ENCODE data around the gene JAK2. TPM values are rescaled to one million over a fixed set of nuclear protein-coding genes. Genes with fewer than 3 reads are reported as not detected.

Gene JAK2
- total RNA-seq, 1 experiment from 2014 or later = 2.8 TPM

- no peaks in the 10 kb centered on the region for H3K36me3 ChIP-seq (replicated peaks; ENCODE audit: control insufficient read depth, insufficient read depth, low read length)
- no peak for DNase-seq
Observed at GRCh38 chr9:4965174-4965821, 19.8 kb upstream of the JAK2 start.

DNA sequence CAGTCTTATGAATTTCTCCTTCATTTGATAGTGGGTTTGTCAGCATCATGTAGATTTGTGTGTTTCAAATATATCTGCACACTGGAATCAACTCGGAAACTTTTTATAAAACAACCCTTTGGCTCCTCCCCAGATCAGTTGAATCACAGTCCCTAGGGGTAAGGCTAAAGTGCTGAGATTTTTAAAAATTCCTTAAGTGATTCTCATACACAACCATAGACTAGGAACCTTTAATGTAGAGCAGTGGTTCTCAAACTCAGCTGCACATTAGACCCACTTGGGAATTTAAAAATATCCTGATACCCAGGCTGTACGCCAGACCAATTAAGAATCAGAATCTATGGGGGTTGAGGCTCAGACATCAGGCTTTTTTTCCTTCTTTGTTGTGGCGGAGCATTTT is 17.5 kb upstream of the JAK2 start:
- Histone ChIP-seq H3K36me3 (replicated peaks; ENCODE audit: control insufficient read depth, insufficient read depth, low read length) (no peaks in the 10 kb centered on the region), H3K4me3 (ENCODE audit: insufficient read depth, low read depth, low read length) (no peak overlapping the region), H3K27me3 (ENCODE audit: control insufficient read depth, insufficient read depth, low read length) (no peaks in the 10 kb centered on the region)
- no peak for DNase-seq

More at GRCh38 chr9:4965174-4965821, 19.8 kb upstream of the JAK2 start:
- H3K27me3 ChIP-seq (ENCODE audit: control insufficient read depth, insufficient read depth, low read length) = no peaks in the 10 kb centered on the region
- no peak overlapping the region for H3K4me3 ChIP-seq (ENCODE audit: insufficient read depth, low read depth, low read length)

- Histone ChIP-seq H3K27me3 (ENCODE audit: control insufficient read depth, insufficient read depth, low read length) (no peaks in the 10 kb centered on the region), H3K4me3 (ENCODE audit: insufficient read depth, low read depth, low read length) (no peak overlapping the region), H3K36me3 (replicated peaks; ENCODE audit: control insufficient read depth, insufficient read depth, low read length) (no peaks in the 10 kb centered on the region)
- DNase-seq = no peak
Observed at GRCh38 chr9:4969130-4969529, 15.9 kb upstream of the JAK2 start.

DNA sequence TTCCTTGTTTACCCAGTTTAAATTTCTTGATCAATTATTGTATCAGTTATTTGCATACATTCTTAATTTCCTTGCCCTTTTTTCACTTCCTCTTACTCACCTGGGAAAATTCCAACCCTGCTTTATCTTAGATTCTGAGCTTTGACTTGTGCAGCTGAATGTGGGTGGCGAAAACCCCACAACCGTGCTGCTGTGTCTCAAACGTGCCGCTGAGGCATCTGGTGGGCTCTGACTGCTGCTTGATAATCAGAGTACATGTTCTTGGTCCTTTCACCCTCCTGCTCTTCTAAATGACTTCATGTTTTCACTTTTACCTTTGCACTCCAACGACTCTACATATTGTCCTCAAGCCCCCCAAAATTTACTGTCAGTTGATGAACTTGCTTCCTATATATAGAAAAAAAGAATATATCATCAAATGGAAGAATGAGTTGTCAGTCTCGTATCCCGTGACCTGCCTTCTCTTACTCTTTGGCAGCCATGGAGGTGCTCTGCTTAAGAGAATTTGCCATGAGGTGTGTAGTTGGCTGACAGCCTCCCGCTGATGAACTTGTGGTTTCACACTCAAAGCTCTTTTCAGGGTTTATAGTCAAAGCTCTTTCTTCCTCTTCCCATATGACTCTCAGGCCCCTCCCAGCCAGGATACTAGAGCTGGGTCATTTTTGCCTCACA is 14.0 kb upstream of the JAK2 start:
- Histone ChIP-seq H3K4me3 (ENCODE audit: insufficient read depth, low read depth, low read length) (no peak overlapping the region), H3K36me3 (replicated peaks; ENCODE audit: control insufficient read depth, insufficient read depth, low read length) (no peaks in the 10 kb centered on the region), H3K27me3 (ENCODE audit: control insufficient read depth, insufficient read depth, low read length) (no peaks in the 10 kb centered on the region)
- no peak for DNase-seq

- Histone ChIP-seq H3K4me3 (ENCODE audit: insufficient read depth, low read depth, low read length) (no peak overlapping the region), H3K36me3 (replicated peaks; ENCODE audit: control insufficient read depth, insufficient read depth, low read length) (no peaks in the 10 kb centered on the region), H3K27me3 (ENCODE audit: control insufficient read depth, insufficient read depth, low read length) (no peaks in the 10 kb centered on the region)
- DNase-seq = no peak
Observed at GRCh38 chr9:4973246-4973645, 11.8 kb upstream of the JAK2 start.

DNA sequence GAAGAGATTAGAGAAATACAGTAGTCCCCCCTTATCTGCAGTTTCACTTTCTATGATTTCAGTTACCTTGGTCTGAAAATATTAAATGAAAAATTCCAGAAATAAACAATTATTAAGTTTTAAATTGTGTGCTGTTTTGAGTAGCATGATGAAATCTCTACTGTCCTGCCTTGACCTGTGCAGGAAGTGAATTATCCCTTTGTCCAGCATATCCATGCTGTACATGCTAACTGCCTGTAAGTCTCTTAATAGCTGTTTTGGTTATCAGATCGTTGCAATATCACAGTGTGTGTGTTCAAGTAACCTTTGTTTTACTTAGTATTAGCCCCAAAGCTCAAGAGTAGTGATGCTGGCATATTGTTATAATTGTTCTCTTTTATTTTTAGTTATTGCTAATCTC is 11.2 kb upstream of the JAK2 start:
- Histone ChIP-seq H3K4me3 (ENCODE audit: insufficient read depth, low read depth, low read length) (no peak overlapping the region), H3K36me3 (replicated peaks; ENCODE audit: control insufficient read depth, insufficient read depth, low read length) (no peaks in the 10 kb centered on the region), H3K27me3 (ENCODE audit: control insufficient read depth, insufficient read depth, low read length) (no peaks in the 10 kb centered on the region)
- DNase-seq = no peak

DNA sequence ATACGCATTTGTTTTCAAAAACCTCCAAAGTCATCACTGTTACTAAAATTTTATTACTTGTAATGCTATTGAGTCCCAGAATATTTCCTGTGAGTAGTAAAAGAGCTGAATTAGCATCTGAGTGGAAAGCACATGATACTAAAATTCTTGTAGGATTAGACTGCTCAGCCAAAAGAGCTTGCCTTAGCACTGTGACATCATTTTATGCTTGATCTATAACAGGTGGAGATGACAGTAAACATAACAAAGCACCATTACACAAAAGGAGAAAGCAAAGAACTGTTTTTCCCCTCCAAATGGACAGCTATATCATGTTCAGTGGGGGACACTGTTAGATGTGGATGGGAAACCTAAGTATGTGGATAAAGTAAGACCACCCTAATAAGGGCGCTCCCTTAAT is 5.8 kb upstream of the JAK2 start:
- no peaks in the 10 kb centered on the region for H3K27me3 ChIP-seq (ENCODE audit: control insufficient read depth, insufficient read depth, low read length)
- H3K36me3 ChIP-seq (replicated peaks; ENCODE audit: control insufficient read depth, insufficient read depth, low read length) = no peaks in the 10 kb centered on the region
- DNase-seq = no peak
- H3K4me3 ChIP-seq (ENCODE audit: insufficient read depth, low read depth, low read length) = no peak overlapping the region

DNA sequence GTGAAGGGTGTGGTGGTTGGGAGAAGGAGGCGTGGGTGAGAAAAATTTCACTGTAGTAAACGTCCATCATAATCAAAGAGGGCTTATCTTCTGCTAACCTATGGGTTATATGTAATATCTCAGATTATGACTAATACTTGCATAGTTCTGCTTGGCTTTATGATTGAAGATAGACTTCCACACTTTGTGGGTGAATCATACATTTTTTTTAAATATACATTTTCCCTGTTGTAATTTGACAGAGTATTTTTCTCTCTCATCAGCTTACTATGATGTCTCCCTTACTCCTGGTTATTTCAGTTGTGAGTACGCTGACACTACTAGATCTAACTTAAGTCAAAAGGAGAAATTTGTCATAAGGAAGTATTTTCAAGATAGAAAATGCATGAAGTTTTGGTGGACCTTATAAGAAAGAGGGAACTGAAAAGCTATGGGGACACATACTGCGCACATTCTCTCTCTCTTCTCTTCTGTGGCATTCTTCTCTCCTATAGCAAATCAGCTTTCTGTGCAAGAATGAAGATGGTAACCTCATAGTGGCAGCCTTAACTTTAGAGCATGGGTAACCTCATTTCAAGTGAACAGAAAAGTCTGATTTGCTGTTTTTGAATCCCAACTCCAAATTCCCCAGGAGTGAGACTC is 4.9 kb upstream of the JAK2 start:
- no peak for DNase-seq
- Histone ChIP-seq H3K36me3 (replicated peaks; ENCODE audit: control insufficient read depth, insufficient read depth, low read length) (no peaks in the 10 kb centered on the region), H3K27me3 (ENCODE audit: control insufficient read depth, insufficient read depth, low read length) (no peaks in the 10 kb centered on the region), H3K4me3 (ENCODE audit: insufficient read depth, low read depth, low read length) (no peak overlapping the region)

DNA sequence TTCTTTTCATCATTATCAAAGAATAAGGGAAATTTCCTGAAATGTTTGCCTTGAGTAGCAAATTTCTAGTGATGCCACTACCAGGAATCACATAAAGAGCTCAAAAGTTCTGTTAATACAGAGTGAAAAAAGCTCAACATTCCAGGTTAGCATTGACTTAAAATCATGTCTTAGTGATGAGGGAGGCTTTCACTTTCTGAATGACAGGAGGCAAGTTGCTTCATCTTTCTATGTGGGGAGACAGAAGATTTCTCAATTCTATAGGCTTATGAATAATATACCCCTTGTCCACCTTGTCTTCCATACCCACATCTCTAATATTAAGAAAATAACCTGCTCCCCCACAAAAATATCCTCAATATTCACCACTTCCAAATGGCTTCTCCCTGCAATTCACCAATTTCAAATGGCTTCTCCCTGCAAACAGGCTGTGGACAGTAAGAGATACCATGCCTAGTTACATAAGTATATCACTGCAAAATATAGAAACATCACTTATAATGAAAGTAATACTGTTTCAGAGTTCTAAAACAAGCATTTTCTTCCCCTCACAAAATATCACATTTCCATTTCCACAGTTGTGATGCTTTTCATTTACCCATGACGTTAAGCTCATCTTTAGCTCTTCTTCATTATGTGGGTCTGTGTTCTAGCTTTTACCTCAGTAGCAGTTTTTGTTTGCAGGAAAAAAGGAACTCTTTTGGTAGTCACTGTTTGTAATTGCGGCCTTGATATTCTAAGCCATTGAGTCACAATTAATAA is 2.2 kb upstream of the JAK2 start:
- Histone ChIP-seq H3K36me3 (replicated peaks; ENCODE audit: control insufficient read depth, insufficient read depth, low read length) (no peaks in the 10 kb centered on the region), H3K4me3 (ENCODE audit: insufficient read depth, low read depth, low read length) (no peak overlapping the region), H3K27me3 (ENCODE audit: control insufficient read depth, insufficient read depth, low read length) (0 out of 2 replicates have a peak, but pooled peaks cover 1% of the 10 kb centered on the region)
- DNase-seq = no peak

GRCh38 chr9:4983601-4984165 is 1.4 kb upstream of the JAK2 start:
- Histone ChIP-seq H3K27me3 (ENCODE audit: control insufficient read depth, insufficient read depth, low read length) (0 out of 2 replicates have a peak, but pooled peaks cover 1% of the 10 kb centered on the region), H3K4me3 (ENCODE audit: insufficient read depth, low read depth, low read length) (peak overlapping the region; percentile 75), H3K36me3 (replicated peaks; ENCODE audit: control insufficient read depth, insufficient read depth, low read length) (no peaks in the 10 kb centered on the region)
- no peak for DNase-seq

DNA sequence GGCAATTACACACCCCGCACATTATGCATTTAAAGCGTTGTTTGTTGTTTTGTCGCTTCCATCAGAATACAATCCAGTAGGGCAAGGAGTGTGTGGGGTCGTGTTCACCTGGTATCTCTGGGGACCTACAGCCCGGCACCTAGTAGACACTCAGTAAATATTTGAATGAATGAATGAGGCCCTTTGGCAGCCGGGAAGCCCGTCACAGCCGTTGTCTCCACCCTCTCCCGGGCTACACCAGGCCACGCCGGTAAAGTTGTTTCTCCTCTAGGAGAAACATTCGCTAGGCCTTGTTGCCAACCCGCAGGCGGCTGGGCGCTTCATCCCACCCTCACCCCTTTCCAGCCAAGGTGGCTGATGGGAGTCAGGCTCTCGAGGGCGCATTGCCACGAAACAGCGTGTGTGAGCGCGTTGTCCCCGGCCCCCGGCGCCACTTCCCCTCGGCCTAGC is 876 bp upstream of the JAK2 start:
- no peak for DNase-seq
- Histone ChIP-seq H3K36me3 (replicated peaks; ENCODE audit: control insufficient read depth, insufficient read depth, low read length) (no peaks in the 10 kb centered on the region), H3K27me3 (ENCODE audit: control insufficient read depth, insufficient read depth, low read length) (0 out of 2 replicates have a peak, but pooled peaks cover 1% of the 10 kb centered on the region), H3K4me3 (ENCODE audit: insufficient read depth, low read depth, low read length) (peak overlapping the region; percentile 75)

GRCh38 chr9:4985386-4986266 is 554 bp downstream of the JAK2 start:
- H3K4me3 ChIP-seq (ENCODE audit: insufficient read depth, low read depth, low read length) = peak overlapping the region; percentile 75
- 0 out of 2 replicates have a peak, but pooled peaks cover 1% of the 10 kb centered on the region for H3K27me3 ChIP-seq (ENCODE audit: control insufficient read depth, insufficient read depth, low read length)
- H3K36me3 ChIP-seq (replicated peaks; ENCODE audit: control insufficient read depth, insufficient read depth, low read length) = no peaks in the 10 kb centered on the region
- peak; percentile 28 for DNase-seq

GRCh38 chr9:4986296-4986695 is 1.2 kb downstream of the JAK2 start:
- Histone ChIP-seq H3K27me3 (ENCODE audit: control insufficient read depth, insufficient read depth, low read length) (0 out of 2 replicates have a peak, but pooled peaks cover 1% of the 10 kb centered on the region), H3K4me3 (ENCODE audit: insufficient read depth, low read depth, low read length) (peak overlapping the region; percentile 75; the same call in 1 of the 2 replicates), H3K36me3 (replicated peaks; ENCODE audit: control insufficient read depth, insufficient read depth, low read length) (no peaks in the 10 kb centered on the region)
- no peak for DNase-seq

Measured in H7 (cell line).